Right lung (tissue), 5 donors: ENCODE results near the gene ATP13A2. TPM values are rescaled to one million over a fixed set of nuclear protein-coding genes. Genes with fewer than 3 reads are reported as not detected.

ENCODE experiments used
- polyA plus RNA-seq, 5 donors: library from polyadenylated mRNA; unstranded; fragments of 120-200 nt; gene quantifications; one replicate each; pipeline versions ENCODE4 v1.2.1 to v1.2.3, GENCODE V29; 2013; ENCODE audit warnings: inconsistent platforms in 1 of 5, low replicate concordance in 1 of 5; ENCODE audit not compliant: insufficient read length in 5 of 5, insufficient read depth in 1 of 5

Gene ATP13A2
- polyA plus RNA-seq, 5 donors: 22.4 to 44.9 (median 32.9) TPM

Other genes starting within 250 kb of the ATP13A2 start
- gene RNU1-2, start 115.9 kb downstream of the ATP13A2 start, polyA plus RNA-seq: 1 to 10 TPM in 2 of 5 donors, not detected in 3; 1.3 to 2.7 TPM
- 10 to 100 TPM; 35.2 to 71.3 (median 54.3) TPM for gene CROCC, start 90.0 kb downstream of the ATP13A2 start, polyA plus RNA-seq
- gene MFAP2, start 31.3 kb downstream of the ATP13A2 start, polyA plus RNA-seq: 100 to 1,000 TPM; 221 to 418 (median 328) TPM
- 100 to 1,000 TPM in 2 of 5 donors, 10 to 100 TPM in 3; 80.8 to 112 (median 99.1) TPM for gene SDHB, start 42.1 kb upstream of the ATP13A2 start, polyA plus RNA-seq
- 10 to 100 TPM in 3 of 5 donors, 1 to 10 TPM in 2; 6.4 to 16.3 (median 10.7) TPM for gene PADI2, start 107.5 kb upstream of the ATP13A2 start, polyA plus RNA-seq
- gene PADI1, start 193.2 kb upstream of the ATP13A2 start, polyA plus RNA-seq: under 1 TPM in 1 of 5 donors, not detected in 4; 0.05 TPM
- gene PADI3, start 237.2 kb upstream of the ATP13A2 start, polyA plus RNA-seq: under 1 TPM in 2 of 5 donors, not detected in 3; 0.04 to 0.05 TPM